Spleen (tissue), 7 donors: Measurements from ENCODE around the gene MYO5B.

Experiments used
- POLR2A ChIP-seq, 3 donors: fragments of 450-650 bp; IDR thresholded peaks; one replicate each; pipeline ENCODE4 v1.5.1; 2017; ENCODE audit warnings: antibody characterized with exemption in 3 of 3, mild to moderate bottlenecking in 1 of 3
- TF ChIP-seq, protein P1 (sequence below), 11 experiments: fragments of 200-600 bp in 7 of 11; fragments of 450-650 bp in 4 of 11; sonication (generic) in 4 of 11; IDR thresholded peaks in 8 of 11; conservative IDR thresholded peaks in 3 of 11; 1 replicate in 7 of 11; 2 replicates in 4 of 11; pipeline versions ENCODE4 v1.4.0 to v1.8.0; 2016 to 2021; ENCODE audit warnings: antibody characterized with exemption in 11 of 11, inconsistent platforms in 4 of 11, mild to moderate bottlenecking in 1 of 11
- donor health status: DM: no; HTN: no; CAD: no; lungs with moderate emphysema.
- donor health status: DM: no; HTN: no; CAD: no.
- donor health status: DM: no; HTN: no; CAD: no.

DNA sequence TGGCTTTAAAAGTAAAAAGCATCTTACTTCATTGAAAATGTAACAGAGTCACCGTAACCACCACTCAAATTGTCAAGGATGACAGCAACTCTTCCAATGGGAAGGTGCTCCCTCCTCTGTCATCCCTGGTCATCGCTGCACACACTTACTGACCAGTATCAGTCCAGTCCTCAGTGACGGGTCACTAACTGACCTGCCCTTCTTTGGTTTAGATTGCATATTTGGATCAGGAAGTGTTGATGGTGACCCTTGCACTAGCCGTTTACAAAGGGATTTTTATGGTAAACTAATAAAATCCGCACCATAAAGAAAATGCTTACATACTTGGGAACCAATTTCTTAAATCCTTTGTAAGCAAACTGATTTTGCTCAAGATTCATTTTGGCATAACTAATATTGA, 239.7 kb downstream of the MYO5B start:
- TF ChIP-seq POLR2A (IDR thresholded peaks at IDR 0.05): no peak
- TF ChIP-seq, protein P1, sequence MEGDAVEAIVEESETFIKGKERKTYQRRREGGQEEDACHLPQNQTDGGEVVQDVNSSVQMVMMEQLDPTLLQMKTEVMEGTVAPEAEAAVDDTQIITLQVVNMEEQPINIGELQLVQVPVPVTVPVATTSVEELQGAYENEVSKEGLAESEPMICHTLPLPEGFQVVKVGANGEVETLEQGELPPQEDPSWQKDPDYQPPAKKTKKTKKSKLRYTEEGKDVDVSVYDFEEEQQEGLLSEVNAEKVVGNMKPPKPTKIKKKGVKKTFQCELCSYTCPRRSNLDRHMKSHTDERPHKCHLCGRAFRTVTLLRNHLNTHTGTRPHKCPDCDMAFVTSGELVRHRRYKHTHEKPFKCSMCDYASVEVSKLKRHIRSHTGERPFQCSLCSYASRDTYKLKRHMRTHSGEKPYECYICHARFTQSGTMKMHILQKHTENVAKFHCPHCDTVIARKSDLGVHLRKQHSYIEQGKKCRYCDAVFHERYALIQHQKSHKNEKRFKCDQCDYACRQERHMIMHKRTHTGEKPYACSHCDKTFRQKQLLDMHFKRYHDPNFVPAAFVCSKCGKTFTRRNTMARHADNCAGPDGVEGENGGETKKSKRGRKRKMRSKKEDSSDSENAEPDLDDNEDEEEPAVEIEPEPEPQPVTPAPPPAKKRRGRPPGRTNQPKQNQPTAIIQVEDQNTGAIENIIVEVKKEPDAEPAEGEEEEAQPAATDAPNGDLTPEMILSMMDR (IDR thresholded peaks at IDR 0.05 in 8 of 11, conservative IDR thresholded peaks at IDR 0.05 in 3 of 11): no peak
